T-helper 1 cell treated with Interleukin-12 subunit alpha and Interleukin-12 subunit beta and Interleukin-4 antibody, amounts not matched to agents 30 ng/mL and 1 ng/mL, for 36 hours (primary cell): ENCODE data around the gene ZNF23. TPM values are rescaled to one million over a fixed set of nuclear protein-coding genes. Genes with fewer than 3 reads are reported as not detected.

Experiments used
- intact Hi-C: fragments of 100-400 bp; cut with micrococcal nuclease; formaldehyde crosslinking; loops from one replicate; pipeline ENCODE4 v1.15.1; 2024
- total RNA-seq: library from RNA; stranded (reverse); gene quantifications from 2 replicates; pipeline ENCODE4 v1.2.3, GENCODE V29; 2022

Gene ZNF23
- total RNA-seq, 1 donor from 2014 or later = 5.1 TPM

DNA sequence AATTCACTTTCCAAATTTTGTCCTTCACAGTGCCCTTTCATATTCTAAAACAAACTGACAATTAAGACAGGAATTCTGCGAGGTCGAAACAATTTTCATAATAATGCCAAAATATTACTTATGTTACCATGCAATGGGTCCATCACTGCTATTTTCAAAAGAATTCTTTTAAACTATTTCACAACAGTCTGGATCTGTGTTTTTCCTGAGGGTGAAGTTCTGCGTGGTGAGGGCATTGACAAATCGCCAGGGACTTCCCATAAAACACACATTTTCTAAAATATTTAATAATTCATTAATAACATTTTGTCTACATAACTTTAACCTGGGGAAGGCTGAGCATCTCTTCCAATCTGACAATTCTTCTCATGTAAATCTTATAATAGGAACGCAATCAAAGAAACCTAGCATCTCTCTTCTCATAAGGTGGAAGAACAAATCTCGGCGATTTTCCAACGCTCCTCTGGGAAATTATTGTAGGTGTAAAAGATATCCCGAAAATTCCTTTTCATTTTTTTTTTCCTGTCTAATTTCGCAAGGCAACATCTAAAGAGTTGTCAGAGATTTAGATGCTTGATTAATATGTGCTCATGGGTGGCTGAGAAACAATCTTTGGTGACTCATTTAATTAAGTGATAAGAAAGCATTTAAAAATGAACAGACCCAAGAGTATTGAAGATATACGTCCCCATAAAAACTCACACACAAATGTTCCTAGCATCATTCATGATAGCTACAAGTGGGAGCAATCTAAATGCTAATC, 62.1 kb downstream of the ZNF23 start:
- intact Hi-C loops = no loop called here

Other genes starting within 250 kb of the ZNF23 start
- gene HYDIN, start 231.5 kb downstream of the ZNF23 start, total RNA-seq = 0.22 TPM in 1 of 2 replicates, not detected in the other
- 19.8 and 24.4 TPM in 2 replicates for gene CMTR2, start 172.8 kb downstream of the ZNF23 start, total RNA-seq
- gene CALB2, start 103.5 kb downstream of the ZNF23 start, total RNA-seq = not detected in 2 replicates
- gene TLE7, start 20.2 kb downstream of the ZNF23 start, total RNA-seq = not detected in 2 replicates
- 2.0 TPM in 2 replicates for gene ZNF19, start 27.1 kb upstream of the ZNF23 start, total RNA-seq
- gene CHST4, start 64.2 kb upstream of the ZNF23 start, total RNA-seq = not detected in 2 replicates
- not detected in 2 replicates for gene TAT, start 114.8 kb upstream of the ZNF23 start, total RNA-seq
- gene MARVELD3, start 163.9 kb upstream of the ZNF23 start, total RNA-seq = not detected in 2 replicates